Frontal cortex (tissue), 4 donors: ENCODE results near the gene CASP9. TPM values are rescaled to one million over a fixed set of nuclear protein-coding genes. Genes with fewer than 3 reads are reported as not detected.

Experiments
- DNase-seq, 2 donors: peaks; one replicate each; pipeline ENCODE4 v3.0.0; 2012; ENCODE audit warnings: low spot score in 2 of 2
- FAIRE-seq: peaks from 2 replicates; lab custom pipeline; 2012; peaks lifted over from hg19 to GRCh38; lab: Jason Lieb, UNC
- total RNA-seq: library from RNA; depleted of rRNA; stranded (reverse); fragments of >200 nt; gene quantifications from one replicate; pipeline ENCODE4 v1.2.3, GENCODE V29; 2014
- donor health status: control.
- donor health status: control.
- donor health status: control.

Gene CASP9
- total RNA-seq = 2.0 TPM

GRCh38 chr1:15524021-15524282, at the start of gene CASP9:
CASP9 (minus strand) TSS chr1:15524215; CDS start chr1:15524200, 15 bp downstream.
- FAIRE-seq = no peak
- DNase-seq = no peak

- no peak for DNase-seq
- FAIRE-seq = no peak
Measured at GRCh38 chr1:15573477-15573876, 49.5 kb upstream of the CASP9 start.

DNA sequence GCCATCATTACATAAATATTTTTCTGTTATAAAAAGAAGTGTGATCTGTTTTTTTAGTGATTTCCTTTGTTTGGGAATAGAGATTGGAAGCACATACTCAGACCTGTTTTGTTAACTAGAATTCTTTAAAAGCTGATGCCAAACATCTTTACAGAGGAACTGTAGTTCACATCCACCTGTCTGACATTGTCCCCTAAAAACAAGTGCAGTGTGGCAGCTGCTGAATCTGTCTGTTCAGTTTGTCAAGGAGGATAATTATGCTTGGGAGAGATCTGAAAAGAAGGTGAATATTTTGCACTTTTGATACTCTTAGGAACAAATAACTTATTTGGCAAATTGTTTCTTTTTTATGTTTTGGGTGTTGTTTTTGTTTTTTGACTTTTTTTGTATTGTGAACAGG, 47.3 kb upstream of the CASP9 start:
- DNase-seq (no peak), FAIRE-seq (no peak)

DNA sequence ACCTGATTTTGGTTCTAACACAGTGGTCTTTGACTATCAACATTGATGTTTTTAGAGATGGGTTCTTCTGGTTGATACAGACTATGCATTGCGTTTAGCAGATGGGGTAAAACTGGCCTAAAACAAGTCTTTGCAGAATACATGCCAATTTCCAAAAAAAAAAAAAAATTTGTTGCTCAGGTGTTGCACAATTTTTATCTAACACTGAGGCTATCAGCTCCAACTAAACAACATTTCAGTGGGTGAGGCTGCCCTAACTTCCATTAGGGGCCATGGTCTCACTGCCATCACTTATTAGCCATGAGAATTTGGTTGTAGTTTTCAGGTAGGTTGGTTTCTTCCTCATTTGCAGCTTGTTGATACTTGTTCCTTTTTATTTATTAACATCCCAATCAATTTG, 46.8 kb upstream of the CASP9 start:
- DNase-seq (no peak), FAIRE-seq (no peak)

GRCh38 chr1:15568387-15569073, 44.5 kb upstream of the CASP9 start:
- no peak for DNase-seq
- no peak for FAIRE-seq

DNA sequence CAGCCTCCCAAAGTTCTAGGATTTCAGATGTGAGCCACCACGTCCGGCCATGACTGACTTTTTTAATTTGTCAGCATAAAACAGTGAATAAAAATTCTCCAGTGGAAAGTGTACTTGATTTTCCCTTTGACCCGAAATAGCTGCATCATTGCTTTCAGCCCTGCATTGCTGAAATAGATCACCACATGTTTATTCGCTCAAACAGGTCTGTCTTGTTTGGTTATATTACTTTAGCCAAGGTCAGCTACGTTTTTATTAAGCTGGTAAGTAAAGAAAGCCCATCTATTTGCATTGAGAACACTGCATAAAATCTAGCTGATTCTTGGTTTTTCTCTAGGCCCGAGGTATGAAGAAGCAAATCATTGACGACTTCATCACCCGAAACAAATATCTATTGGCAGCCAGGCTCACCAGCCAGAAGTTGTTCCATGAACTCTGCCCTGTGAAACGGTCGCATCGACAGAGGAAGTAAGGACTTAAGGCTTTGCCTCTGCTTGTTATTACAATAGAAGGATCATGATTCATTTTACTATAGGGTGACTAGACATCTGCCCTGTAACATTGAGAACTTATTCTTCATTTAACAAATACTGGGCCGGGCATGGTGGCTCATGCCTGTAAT, 35.3 kb upstream of the CASP9 start:
- FAIRE-seq = no peak

DNA sequence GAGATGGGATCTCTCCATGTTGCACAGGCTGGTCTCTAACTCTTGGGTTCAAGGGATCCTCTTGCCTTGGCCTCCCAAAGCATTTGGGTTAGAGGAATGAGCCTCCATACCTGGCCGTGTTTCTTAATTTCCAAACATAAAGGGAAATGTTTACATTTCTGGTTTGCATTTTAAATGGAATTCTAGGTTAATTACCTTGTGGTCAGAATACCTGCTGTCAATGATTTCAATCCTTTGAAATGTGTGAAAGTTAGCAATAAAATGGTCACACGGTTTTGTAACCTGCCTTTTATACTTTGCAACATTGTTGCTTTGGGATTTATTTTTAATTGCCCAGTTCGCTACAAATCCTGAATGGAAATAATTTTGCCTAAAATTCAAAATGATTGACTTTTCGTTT, 34.5 kb upstream of the CASP9 start:
- FAIRE-seq (no peak), DNase-seq (no peak)

More for the DNA sequence above, 35.3 kb upstream of the CASP9 start:
- no peak for DNase-seq

GRCh38 chr1:15557594-15557993, 33.6 kb upstream of the CASP9 start:
- FAIRE-seq (peak; percentile 30), DNase-seq (no peak)

DNA sequence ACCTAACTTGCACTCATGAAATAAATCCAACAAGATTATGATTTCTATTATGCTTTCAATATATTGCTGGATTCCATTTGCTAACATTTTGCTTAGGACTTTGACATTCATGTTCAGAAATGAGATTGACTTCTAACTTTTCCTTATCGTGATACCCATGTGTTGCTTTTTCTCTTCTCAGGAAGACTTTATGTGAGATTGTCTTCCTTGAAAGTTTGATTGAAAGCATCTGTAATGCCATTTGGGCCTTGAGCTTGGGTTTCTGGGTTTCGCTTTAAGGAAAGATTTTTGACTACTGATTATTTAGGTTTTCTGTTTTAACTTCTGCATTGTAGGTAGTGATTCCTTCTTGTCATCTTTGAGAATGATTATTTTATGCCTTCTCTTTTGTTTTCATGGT, 33.0 kb upstream of the CASP9 start:
- DNase-seq = no peak
- no peak for FAIRE-seq

GRCh38 chr1:15550573-15550972, 26.6 kb upstream of the CASP9 start:
- FAIRE-seq (no peak), DNase-seq (no peak)

DNA sequence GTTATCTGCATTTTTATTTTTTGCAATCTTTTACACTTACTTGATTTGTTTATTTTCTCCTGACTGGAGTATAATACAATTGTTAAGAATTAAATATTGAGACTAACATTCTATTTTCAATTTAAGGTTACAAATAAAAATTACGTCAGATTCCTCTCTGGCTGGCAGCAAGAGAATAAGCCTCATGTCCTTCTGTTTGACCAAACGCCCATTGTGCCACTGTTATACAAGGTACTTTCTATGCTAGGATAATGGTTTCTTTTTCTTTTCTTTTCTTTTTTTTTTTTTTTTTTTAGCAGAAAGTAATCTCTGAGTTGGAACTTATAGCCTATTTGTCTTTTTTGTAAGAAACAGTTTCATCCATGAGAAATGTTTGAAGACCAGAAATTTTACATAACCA, 22.6 kb upstream of the CASP9 start:
- FAIRE-seq = no peak
- DNase-seq = no peak

DNA sequence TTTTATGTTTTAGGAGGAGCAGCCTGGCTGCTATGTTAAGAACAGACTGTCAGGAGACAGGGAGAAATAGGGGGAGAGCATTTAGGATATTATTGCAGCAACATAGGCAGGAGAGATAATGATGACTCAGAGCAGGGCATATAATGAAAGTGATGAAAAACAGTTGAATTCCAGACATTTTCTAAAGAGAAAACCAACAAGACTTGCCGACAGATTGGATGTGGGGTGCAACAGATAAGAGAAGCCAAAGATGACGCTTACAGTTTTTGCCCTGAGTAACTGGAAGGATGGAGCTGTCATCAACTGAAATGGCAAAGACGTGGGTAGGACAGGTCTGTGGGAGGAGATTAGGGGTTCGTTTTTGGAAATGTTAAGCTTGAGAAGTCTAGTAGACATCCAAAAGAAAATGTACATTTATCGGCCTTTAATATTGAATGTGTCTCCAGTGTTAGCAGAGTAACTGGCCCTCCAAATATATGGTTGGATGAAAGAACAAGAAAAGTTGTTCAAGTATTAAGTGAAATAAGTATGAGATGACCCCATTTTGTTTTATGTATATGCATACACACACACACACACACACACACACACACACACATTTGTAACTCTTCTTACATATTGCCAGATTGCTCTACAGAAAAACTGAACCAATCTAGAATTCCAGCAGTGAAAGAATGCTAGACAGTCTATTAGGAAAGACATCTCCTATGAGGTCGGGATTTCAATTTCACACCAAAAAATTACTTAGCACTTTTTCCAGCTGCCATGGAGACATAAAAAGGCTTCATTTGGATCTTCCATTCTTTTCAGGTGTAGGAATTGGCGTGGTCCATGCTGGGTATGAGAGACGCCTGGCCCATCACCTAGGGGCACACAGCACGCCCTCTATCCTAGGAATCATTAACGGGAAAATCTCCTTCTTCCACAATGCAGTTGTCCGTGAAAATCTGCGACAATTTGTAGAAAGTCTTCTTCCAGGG, 19.9 kb upstream of the CASP9 start:
- FAIRE-seq (no peak), DNase-seq (peak in 1 of 2 donors; percentile 25)

- FAIRE-seq (no peak), DNase-seq (no peak)
Measured at GRCh38 chr1:15543251-15543588, 19.2 kb upstream of the CASP9 start.

DNA sequence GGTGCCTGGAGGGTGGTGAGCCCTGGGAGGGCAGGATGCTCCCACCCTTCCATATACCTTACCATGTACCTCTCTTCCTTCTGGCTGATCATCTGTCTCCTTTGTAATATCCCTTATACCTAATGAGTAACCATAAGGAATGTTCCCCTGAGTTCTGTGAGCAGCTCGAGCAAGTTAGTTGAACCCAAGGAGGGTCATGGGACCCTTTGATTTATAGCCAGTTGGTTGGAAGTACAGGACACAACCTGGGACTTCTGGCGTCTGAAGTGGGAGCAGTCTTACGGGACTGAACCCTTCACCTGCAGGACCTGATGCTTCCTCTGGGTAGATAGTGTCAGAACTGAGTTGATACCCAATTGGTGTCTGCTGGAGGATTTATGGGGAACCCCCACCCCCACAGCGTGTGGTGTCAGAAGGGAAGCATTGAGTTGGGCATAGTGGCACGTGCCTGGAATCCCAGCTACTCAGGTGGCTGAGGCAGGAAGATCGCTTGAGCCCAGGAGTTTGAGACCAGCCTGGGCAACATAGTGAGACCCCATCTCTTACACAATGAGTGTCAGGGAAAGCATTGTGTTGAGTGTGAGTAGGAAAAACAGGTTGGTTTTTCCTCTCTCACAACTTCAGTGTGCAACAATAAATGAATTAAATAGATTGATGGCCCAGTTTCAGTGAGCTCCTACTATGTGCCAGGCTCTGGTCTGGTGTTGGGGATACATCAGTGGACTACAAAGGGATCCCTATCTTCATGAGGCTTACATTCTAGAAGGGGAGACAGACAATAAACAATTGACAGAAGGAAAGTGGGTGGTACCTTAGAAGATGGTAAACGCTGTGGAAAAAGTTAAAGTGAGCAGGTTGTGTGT, 18.6 kb upstream of the CASP9 start:
- FAIRE-seq (no peak), DNase-seq (no peak)

- FAIRE-seq (no peak), DNase-seq (no peak)
Measured at GRCh38 chr1:15541231-15541792, 17.3 kb upstream of the CASP9 start.

- DNase-seq = no peak
- no peak for FAIRE-seq
Measured at GRCh38 chr1:15540186-15540585, 16.2 kb upstream of the CASP9 start.

DNA sequence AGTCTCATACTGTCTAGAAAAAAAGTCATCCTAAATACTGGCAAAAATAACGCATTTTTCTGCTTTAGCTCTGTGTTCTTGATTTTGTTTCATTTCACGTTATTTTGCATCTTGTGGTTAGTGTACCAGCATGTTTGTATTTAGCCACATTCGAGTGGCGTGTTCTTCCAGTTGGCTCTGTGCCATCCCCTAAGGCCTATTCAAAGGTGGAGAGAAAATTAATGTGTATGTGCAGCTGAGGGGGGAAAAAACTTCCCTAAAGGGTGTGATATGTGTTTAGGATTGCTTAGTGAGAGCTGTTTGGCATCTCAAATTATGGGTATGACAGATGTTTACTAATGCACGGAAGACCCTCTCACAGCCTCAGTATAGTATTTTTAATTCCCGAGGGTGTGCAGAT, 14.8 kb upstream of the CASP9 start:
- FAIRE-seq (no peak), DNase-seq (no peak)

- DNase-seq (no peak), FAIRE-seq (no peak)
Measured at GRCh38 chr1:15531682-15532081, 7.7 kb upstream of the CASP9 start.

DNA sequence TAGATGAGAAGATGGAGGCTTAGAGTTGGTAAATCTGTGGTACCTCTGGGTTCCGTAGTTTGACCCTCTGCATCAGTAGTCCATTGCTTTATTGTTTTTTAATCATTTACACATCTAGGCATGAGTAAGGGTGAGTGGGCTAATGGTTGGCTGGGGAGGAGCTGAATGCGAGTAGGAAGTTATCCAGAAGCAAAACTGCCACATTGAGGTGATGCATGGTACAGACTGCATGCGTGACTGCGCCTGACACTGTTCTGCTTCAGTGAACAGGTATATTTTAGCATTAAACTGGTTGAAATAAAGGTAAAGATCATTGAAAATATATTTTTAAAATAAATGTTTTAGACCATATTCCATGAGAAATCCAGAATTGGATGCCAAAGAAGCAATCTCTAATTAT, 7.0 kb upstream of the CASP9 start:
- no peak for FAIRE-seq
- DNase-seq = no peak
